Liver (tissue), 9 donors: Measurements from ENCODE around the gene LRRC71. TPM values are rescaled to one million over a fixed set of nuclear protein-coding genes. Genes with fewer than 3 reads are reported as not detected.

ENCODE experiments used
- DNase-seq: peaks from one replicate; pipeline ENCODE4 v3.0.0-alpha.2; 2017; ENCODE audit warnings: low spot score
- H3K27ac ChIP-seq, 2 donors: one replicate each; pipeline ENCODE4 v1.7.0; 2013; ENCODE audit warnings: inconsistent platforms in 2 of 2, low read length in 2 of 2, control low read depth in 1 of 2, low read depth in 1 of 2, mild to moderate bottlenecking in 1 of 2
- H3K27me3 ChIP-seq, 4 donors: one replicate each; pipeline versions ENCODE4 v1.6.1 to v1.7.0; 2013; ENCODE audit warnings: low read length in 3 of 4, inconsistent platforms in 1 of 4, mild to moderate bottlenecking in 1 of 4, moderate library complexity in 1 of 4; ENCODE audit not compliant: control insufficient read depth in 4 of 4, insufficient read depth in 4 of 4
- H3K36me3 ChIP-seq, 4 donors: one replicate each; pipeline versions ENCODE4 v1.6.1 to v1.7.0; 2013; ENCODE audit warnings: low read length in 3 of 4, mild to moderate bottlenecking in 3 of 4, low read depth in 1 of 4, moderate library complexity in 1 of 4; ENCODE audit not compliant: control insufficient read depth in 4 of 4, insufficient read depth in 3 of 4
- H3K4me1 ChIP-seq, 4 donors: one replicate each; pipeline versions ENCODE4 v1.6.1 to v1.7.0; 2013; ENCODE audit warnings: low read length in 3 of 4, mild to moderate bottlenecking in 3 of 4, moderate library complexity in 1 of 4; ENCODE audit not compliant: control insufficient read depth in 4 of 4, insufficient read depth in 4 of 4
- H3K4me3 ChIP-seq, 3 donors: one replicate each; pipeline versions ENCODE4 v1.6.1 to v1.7.0; 2013; ENCODE audit warnings: low read length in 3 of 3, control low read depth in 1 of 3, low read depth in 1 of 3, mild to moderate bottlenecking in 1 of 3
- H3K9ac ChIP-seq, 2 donors: one replicate each; pipeline ENCODE4 v1.7.0; 2013; ENCODE audit warnings: low read length in 2 of 2, mild to moderate bottlenecking in 2 of 2, moderate library complexity in 2 of 2, control low read depth in 1 of 2, low read depth in 1 of 2
- H3K9me3 ChIP-seq, 4 donors: one replicate each; pipeline versions ENCODE4 v1.6.1 to v1.7.0; 2013; ENCODE audit warnings: low read length in 3 of 4; ENCODE audit not compliant: control insufficient read depth in 4 of 4
- EGR1 ChIP-seq, 2 donors: IDR thresholded peaks; 2 replicates each; pipeline ENCODE4 v1.6.1; 2016 to 2018; ENCODE audit warnings: antibody characterized with exemption in 2 of 2, low read depth in 2 of 2
- FOXA1 ChIP-seq: IDR thresholded peaks from 2 replicates; pipeline ENCODE4 v1.6.1; 2016; ENCODE audit warnings: antibody characterized with exemption
- FOXA2 ChIP-seq: IDR thresholded peaks from 2 replicates; pipeline ENCODE4 v1.6.1; 2016; ENCODE audit warnings: antibody characterized with exemption
- HNF4A ChIP-seq, 2 donors: conservative IDR thresholded peaks; 2 replicates each; pipeline ENCODE4 v1.6.1; 2016; ENCODE audit warnings: antibody characterized with exemption in 2 of 2, mild to moderate bottlenecking in 2 of 2
- HNF4G ChIP-seq: IDR thresholded peaks from 2 replicates; pipeline ENCODE4 v1.6.1; 2016; ENCODE audit warnings: antibody characterized with exemption
- JUND ChIP-seq, 2 donors: IDR thresholded peaks; 2 replicates each; pipeline ENCODE4 v1.6.1; 2016; ENCODE audit warnings: antibody characterized with exemption in 2 of 2
- NR2F2 ChIP-seq: IDR thresholded peaks from 2 replicates; pipeline ENCODE4 v1.6.1; 2016; ENCODE audit warnings: antibody characterized with exemption
- RAD21 ChIP-seq, 2 donors: IDR thresholded peaks; 2 replicates each; pipeline ENCODE4 v1.6.1; 2016; ENCODE audit warnings: antibody characterized with exemption in 2 of 2, mild to moderate bottlenecking in 2 of 2
- RXRA ChIP-seq, 2 donors: IDR thresholded peaks; 2 replicates each; pipeline ENCODE4 v1.6.1; 2017 to 2018; ENCODE audit warnings: antibody characterized with exemption in 2 of 2, mild to moderate bottlenecking in 1 of 2
- SP1 ChIP-seq: IDR thresholded peaks from 2 replicates; pipeline ENCODE4 v1.6.1; 2018; ENCODE audit warnings: antibody characterized with exemption, mild to moderate bottlenecking
- TAF1 ChIP-seq: conservative IDR thresholded peaks from 2 replicates; pipeline ENCODE4 v1.6.1; 2016; ENCODE audit warnings: antibody characterized with exemption, mild to moderate bottlenecking
- YY1 ChIP-seq: IDR thresholded peaks from 2 replicates; pipeline ENCODE4 v1.6.1; 2016; ENCODE audit warnings: antibody characterized with exemption, mild to moderate bottlenecking
- WGBS: extraction: QIAGEN DNeasy Blood & Tissue Kit; methylation state at CpG from one replicate; pipeline ENCODE4 v1.1.7; 2013; 5-methylcytosine and 5-hydroxymethylcytosine counted together
- polyA plus RNA-seq, 2 donors: library from polyadenylated mRNA; stranded (reverse) in 1 of 2; unstranded in 1 of 2; fragments of 200-250 nt in 1 of 2; fragments of >200 nt in 1 of 2; fragmentation: Nextera tagmentation in 1 of 2; extraction: Ambion mirVana in 1 of 2; gene quantifications; one replicate each; pipeline versions ENCODE4 v1.2.1 to v1.2.3, GENCODE V29; 2013 to 2015
- total RNA-seq, 2 donors: library from RNA; depleted of rRNA; stranded (reverse); fragments of >200 nt; gene quantifications; one replicate each; pipeline ENCODE4 v1.2.3, GENCODE V29; 2014
- TF ChIP-seq, protein P1 (sequence below): fragments of 150-350 bp; IDR thresholded peaks from 2 replicates; pipeline ENCODE4 v1.5.1; 2017; ENCODE audit warnings: improper control_type of control experiment, low read depth, low read length; ENCODE audit not compliant: missing input control
- TF ChIP-seq, protein P2 (sequence below): IDR thresholded peaks from 2 replicates; pipeline ENCODE4 v1.6.1; 2016; ENCODE audit warnings: antibody characterized with exemption
- TF ChIP-seq, protein P3 (sequence below): IDR thresholded peaks from 2 replicates; pipeline ENCODE4 v1.6.1; 2016; ENCODE audit warnings: antibody characterized with exemption
- TF ChIP-seq, protein P4 (sequence below): IDR thresholded peaks from 2 replicates; pipeline ENCODE4 v1.6.1; 2016; ENCODE audit warnings: antibody characterized with exemption, mild to moderate bottlenecking
- TF ChIP-seq, protein P5 (sequence below): IDR thresholded peaks from 2 replicates; pipeline ENCODE4 v1.6.1; 2016; ENCODE audit warnings: antibody characterized with exemption
- donor health status: healthy.
- donor health status: healthy.
- donor health status: healthy.
- donor health status: healthy.
- donor health status: healthy.

LRRC71 gene
- total and polyA plus RNA-seq, 4 donors = 0.10 TPM; not detected in 3

DNA sequence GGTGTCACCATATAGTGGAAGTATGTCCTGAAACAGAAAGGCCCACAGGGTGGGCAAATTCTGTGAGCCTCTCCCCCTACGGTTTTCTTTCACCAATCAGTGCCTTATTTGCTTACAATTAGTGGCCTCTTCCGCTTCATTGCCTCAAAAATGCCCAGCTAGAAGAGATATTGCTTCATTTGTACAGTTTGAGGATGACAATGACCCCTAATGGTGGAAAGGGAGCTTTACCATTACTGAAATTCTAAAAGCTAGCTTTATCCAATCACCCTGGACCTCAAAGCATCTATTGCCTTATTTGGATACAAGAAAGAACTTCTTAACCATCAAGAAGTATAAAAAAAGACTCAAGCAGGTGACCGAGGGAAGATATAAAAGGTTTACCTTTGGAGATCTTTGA is 49.6 kb downstream of the LRRC71 start:
- Histone ChIP-seq H3K4me3 (no peak overlapping the region), H3K9ac (no peak overlapping the region), H3K27me3 (no peaks in the 10 kb centered on the region), H3K9me3 (no peaks in the 10 kb centered on the region), H3K36me3 (peaks cover 11 to 61% (median 39%) of the 10 kb centered on the region in 4 donors), H3K27ac (no peak overlapping the region), H3K4me1 (no peaks in the 10 kb centered on the region)
- WGBS = 90% methylated on average over 3 of the region's 3 CpGs
- no peak for DNase-seq
- peak in 1 of 2 donors; percentile 8 for TF ChIP-seq RAD21 (IDR thresholded peaks at IDR 0.05)
- TF ChIP-seq, protein P1, sequence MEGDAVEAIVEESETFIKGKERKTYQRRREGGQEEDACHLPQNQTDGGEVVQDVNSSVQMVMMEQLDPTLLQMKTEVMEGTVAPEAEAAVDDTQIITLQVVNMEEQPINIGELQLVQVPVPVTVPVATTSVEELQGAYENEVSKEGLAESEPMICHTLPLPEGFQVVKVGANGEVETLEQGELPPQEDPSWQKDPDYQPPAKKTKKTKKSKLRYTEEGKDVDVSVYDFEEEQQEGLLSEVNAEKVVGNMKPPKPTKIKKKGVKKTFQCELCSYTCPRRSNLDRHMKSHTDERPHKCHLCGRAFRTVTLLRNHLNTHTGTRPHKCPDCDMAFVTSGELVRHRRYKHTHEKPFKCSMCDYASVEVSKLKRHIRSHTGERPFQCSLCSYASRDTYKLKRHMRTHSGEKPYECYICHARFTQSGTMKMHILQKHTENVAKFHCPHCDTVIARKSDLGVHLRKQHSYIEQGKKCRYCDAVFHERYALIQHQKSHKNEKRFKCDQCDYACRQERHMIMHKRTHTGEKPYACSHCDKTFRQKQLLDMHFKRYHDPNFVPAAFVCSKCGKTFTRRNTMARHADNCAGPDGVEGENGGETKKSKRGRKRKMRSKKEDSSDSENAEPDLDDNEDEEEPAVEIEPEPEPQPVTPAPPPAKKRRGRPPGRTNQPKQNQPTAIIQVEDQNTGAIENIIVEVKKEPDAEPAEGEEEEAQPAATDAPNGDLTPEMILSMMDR = no peak

DNA sequence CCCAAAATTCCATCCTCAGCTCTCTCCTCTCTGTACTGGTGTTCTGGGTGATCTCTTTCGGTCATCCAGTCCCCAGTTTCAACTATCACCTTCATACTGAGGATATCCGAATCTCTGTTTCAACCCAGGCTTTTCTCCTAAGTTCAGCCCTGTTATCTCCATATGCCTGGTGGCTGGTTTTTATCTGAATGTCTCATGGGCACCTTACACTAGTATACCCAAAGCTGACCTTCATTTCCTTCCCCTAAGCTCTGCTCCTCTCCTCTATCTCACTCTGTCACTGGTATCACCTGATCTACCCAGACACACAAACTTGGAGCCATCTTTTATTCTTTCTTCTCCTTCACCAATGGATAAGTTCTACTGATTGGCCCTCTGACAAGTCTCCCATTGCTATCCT is 53.0 kb downstream of the LRRC71 start:
- WGBS = 94% methylated on average over 2 of the region's 2 CpGs
- Histone ChIP-seq H3K4me3 (no peak overlapping the region), H3K9me3 (no peaks in the 10 kb centered on the region), H3K27ac (no peak overlapping the region), H3K9ac (no peak overlapping the region), H3K27me3 (no peaks in the 10 kb centered on the region), H3K36me3 (peaks cover 9 to 57% (median 50%) of the 10 kb centered on the region in 4 donors), H3K4me1 (no peaks in the 10 kb centered on the region)
- TF ChIP-seq FOXA2 (no peak), HNF4A (conservative IDR thresholded peaks at IDR 0.05) (no peak), NR2F2 (no peak), EGR1 (IDR thresholded peaks at IDR 0.05; ENCODE audit: low read depth in 2 of 2) (no peak), TAF1 (no peak), JUND (IDR thresholded peaks at IDR 0.05) (no peak), FOXA1 (no peak), RXRA (IDR thresholded peaks at IDR 0.05) (no peak), RAD21 (IDR thresholded peaks at IDR 0.05) (no peak)
- TF ChIP-seq, protein P2, sequence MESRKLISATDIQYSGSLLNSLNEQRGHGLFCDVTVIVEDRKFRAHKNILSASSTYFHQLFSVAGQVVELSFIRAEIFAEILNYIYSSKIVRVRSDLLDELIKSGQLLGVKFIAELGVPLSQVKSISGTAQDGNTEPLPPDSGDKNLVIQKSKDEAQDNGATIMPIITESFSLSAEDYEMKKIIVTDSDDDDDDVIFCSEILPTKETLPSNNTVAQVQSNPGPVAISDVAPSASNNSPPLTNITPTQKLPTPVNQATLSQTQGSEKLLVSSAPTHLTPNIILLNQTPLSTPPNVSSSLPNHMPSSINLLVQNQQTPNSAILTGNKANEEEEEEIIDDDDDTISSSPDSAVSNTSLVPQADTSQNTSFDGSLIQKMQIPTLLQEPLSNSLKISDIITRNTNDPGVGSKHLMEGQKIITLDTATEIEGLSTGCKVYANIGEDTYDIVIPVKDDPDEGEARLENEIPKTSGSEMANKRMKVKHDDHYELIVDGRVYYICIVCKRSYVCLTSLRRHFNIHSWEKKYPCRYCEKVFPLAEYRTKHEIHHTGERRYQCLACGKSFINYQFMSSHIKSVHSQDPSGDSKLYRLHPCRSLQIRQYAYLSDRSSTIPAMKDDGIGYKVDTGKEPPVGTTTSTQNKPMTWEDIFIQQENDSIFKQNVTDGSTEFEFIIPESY = no peak
- TF ChIP-seq, protein P3, sequence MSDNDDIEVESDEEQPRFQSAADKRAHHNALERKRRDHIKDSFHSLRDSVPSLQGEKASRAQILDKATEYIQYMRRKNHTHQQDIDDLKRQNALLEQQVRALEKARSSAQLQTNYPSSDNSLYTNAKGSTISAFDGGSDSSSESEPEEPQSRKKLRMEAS = no peak
- no peak for DNase-seq

DNA sequence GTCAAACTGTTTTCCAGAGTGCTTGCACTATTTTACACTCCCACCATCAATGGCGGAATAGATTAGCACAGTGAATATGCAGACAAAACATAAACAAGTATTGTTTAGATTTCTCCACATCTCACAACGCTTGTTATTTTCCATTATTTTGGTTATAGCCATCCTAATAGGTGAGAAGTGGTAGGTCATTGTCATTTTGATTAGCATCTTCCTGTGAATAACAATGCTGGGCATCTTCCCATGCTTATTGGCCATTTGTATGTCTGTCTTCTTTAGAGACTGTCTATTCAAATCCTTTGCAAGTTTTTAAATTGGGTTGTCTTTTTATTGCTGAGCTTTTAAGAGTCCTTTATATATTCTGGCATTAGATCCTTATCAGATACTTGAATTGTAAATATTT is 54.7 kb downstream of the LRRC71 start:
- WGBS = 85% methylated on average over 2 of the region's 2 CpGs
- TF ChIP-seq, protein P4, sequence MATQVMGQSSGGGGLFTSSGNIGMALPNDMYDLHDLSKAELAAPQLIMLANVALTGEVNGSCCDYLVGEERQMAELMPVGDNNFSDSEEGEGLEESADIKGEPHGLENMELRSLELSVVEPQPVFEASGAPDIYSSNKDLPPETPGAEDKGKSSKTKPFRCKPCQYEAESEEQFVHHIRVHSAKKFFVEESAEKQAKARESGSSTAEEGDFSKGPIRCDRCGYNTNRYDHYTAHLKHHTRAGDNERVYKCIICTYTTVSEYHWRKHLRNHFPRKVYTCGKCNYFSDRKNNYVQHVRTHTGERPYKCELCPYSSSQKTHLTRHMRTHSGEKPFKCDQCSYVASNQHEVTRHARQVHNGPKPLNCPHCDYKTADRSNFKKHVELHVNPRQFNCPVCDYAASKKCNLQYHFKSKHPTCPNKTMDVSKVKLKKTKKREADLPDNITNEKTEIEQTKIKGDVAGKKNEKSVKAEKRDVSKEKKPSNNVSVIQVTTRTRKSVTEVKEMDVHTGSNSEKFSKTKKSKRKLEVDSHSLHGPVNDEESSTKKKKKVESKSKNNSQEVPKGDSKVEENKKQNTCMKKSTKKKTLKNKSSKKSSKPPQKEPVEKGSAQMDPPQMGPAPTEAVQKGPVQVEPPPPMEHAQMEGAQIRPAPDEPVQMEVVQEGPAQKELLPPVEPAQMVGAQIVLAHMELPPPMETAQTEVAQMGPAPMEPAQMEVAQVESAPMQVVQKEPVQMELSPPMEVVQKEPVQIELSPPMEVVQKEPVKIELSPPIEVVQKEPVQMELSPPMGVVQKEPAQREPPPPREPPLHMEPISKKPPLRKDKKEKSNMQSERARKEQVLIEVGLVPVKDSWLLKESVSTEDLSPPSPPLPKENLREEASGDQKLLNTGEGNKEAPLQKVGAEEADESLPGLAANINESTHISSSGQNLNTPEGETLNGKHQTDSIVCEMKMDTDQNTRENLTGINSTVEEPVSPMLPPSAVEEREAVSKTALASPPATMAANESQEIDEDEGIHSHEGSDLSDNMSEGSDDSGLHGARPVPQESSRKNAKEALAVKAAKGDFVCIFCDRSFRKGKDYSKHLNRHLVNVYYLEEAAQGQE = no peak
- TF ChIP-seq, protein P2 = no peak
- TF ChIP-seq, protein P3 = no peak
- TF ChIP-seq RXRA (IDR thresholded peaks at IDR 0.05) (no peak), SP1 (no peak), JUND (IDR thresholded peaks at IDR 0.05) (no peak), HNF4A (conservative IDR thresholded peaks at IDR 0.05) (no peak), NR2F2 (no peak), EGR1 (IDR thresholded peaks at IDR 0.05; ENCODE audit: low read depth in 2 of 2) (no peak), HNF4G (no peak), FOXA1 (no peak), RAD21 (IDR thresholded peaks at IDR 0.05) (no peak), TAF1 (no peak), FOXA2 (no peak), YY1 (no peak)
- TF ChIP-seq, protein P5, sequence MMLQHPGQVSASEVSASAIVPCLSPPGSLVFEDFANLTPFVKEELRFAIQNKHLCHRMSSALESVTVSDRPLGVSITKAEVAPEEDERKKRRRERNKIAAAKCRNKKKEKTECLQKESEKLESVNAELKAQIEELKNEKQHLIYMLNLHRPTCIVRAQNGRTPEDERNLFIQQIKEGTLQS = no peak

More for the DNA sequence above, 54.7 kb downstream of the LRRC71 start:
- no peaks in the 10 kb centered on the region for H3K27me3 ChIP-seq
- H3K36me3 ChIP-seq = peaks cover 9 to 58% (median 48%) of the 10 kb centered on the region in 4 donors
- DNase-seq = no peak
- H3K9ac ChIP-seq = no peak overlapping the region
- no peaks in the 10 kb centered on the region for H3K4me1 ChIP-seq
- H3K9me3 ChIP-seq = no peaks in the 10 kb centered on the region
- no peak overlapping the region for H3K4me3 ChIP-seq
- H3K27ac ChIP-seq = no peak overlapping the region
